Right forelimb (tissue), 1 donor: ENCODE data around the gene CYFIP2.

Experiments
- DNase-seq: peaks from one replicate; pipeline ENCODE4 v3.0.0-alpha.2; 2018

The CYFIP2 gene

DNA sequence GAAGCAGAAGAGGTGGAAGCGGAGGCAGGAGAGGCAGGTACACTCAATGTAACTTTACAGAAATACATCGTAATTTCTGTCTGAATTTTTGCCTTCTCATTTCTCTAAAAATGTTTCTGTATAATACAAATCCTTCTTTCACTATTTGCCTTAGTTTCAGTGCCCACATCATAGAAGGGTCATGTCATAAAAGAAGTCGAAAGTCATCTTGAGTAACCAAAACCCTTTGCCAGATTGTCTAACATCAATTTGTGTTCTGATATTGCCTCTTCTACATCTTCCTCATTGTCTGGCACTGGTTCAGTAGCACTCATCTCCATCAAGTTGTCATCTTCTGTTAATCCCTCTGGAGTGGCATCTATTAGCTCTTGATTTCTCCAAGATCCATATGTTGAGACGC is 6.2 kb upstream of the CYFIP2 start:
- DNase-seq = no peak

DNA sequence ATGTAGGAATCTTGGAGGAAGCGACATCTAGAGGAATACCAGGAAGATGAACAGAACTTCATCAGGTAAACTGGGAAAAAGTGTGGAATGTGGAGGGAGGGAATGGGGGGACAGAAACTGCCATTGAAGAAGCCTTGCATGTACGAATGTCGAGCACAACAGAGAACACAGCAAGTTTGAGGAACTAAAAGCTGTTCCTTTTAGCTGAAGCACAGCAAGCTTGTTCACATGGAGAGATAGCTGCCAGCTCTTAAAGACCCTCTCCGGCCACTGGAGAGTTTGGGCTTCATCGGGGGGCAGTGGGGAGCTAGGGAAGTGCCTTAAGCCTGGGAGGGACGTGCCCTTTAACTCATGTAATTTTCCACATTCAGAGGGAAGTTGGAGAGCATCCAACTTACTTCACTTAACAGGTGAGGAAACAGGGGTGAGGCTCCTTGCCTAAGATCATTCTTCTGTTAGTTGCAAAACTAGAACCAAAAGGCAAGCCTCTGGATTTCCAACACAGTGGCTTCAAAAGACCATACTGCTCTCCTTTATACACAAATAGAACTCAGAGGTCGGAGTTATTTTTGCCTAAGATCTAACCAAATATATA is 2.3 kb upstream of the CYFIP2 start:
- DNase-seq = no peak

DNA sequence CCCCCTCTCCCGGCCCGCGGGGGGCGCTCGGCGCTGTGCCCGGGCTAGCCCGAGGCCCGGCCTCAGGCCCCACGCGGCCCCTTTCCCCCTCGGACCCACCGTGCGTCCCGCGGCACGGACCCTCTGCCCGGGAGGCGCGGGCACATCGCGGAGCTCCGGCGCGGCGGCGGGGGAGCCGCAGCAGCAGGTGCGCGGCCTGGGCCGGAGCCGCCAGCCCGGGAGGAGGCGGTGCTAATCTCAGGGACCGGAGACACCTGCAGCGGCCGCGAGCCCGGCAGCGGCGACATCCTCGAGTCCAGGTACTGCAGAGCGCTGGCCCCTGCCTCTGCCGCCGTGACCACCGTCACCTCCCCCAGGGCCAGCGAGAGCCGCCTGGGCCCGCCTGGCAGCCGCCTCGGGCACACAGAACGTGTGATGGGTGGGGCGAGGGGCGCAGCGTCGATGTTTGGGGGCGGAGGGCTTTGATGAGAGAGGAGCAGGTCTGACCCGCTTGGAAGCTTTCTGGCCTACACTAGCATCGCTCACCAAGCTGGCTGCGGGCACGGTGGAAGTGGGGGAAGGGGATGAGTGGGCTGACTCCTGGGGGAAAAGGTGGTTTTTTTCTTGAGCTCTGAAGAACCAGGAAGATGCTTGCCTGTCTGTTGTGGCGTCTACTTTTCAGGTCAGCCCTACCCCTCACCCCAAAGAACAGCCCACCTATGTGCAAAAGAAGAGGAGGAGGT is 524 bp downstream of the CYFIP2 start:
- DNase-seq = no peak

- no peak for DNase-seq
Measured at GRCh38 chr5:157267025-157267424, 1.1 kb downstream of the CYFIP2 start.

GRCh38 chr5:157267761-157268480 is 2.0 kb downstream of the CYFIP2 start:
- DNase-seq = no peak

DNA sequence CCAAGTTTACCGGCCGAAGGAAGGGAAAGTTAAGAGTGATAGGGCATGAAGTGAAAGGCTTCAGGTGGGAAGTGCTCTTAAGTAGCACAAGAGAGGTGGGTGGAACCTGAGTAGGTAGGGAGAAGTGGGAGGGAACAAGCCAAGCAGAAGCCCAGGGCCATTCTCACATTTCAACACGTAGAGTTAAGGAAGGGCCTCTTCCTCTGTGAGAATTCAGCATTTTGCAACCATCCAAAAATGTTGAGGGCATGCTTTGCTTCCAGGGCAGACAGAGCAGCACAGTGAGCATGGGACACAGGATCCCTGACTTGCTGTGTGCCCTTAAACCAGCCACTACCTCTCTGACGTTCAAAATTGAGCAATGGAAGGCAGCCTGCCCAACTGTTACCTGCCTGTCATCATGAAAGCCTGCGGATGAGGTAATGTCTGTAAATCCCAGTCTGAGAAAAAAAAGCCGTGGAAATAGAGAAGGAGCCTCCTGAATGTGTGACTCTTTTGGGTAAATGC is 3.3 kb downstream of the CYFIP2 start:
- no peak for DNase-seq

GRCh38 chr5:157269761-157270272 is 3.9 kb downstream of the CYFIP2 start:
- no peak for DNase-seq

GRCh38 chr5:157270771-157271170 is 4.8 kb downstream of the CYFIP2 start:
- DNase-seq = no peak

GRCh38 chr5:157271740-157272271 is 5.9 kb downstream of the CYFIP2 start:
- DNase-seq = no peak

DNA sequence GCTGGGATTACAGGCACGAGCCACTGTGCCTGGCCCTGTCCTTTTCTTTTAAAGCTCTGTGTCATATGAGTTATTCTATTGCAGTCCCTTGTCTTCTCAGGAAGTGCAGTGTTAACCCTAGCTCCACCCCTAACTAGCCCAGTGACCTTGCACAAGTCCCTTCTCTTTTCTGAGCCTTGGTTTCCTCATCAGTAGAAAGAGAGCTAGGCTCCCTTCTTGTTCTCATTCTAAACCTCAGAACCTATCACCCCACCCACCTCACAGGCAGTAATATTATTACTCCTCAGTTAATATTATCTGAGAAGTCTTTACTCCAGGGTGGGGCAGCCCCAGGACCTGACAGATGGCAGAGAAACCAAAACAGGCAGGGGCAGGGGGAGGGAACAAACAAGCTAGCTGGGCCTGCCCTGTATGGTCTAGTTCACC is 7.2 kb downstream of the CYFIP2 start:
- DNase-seq = no peak

DNA sequence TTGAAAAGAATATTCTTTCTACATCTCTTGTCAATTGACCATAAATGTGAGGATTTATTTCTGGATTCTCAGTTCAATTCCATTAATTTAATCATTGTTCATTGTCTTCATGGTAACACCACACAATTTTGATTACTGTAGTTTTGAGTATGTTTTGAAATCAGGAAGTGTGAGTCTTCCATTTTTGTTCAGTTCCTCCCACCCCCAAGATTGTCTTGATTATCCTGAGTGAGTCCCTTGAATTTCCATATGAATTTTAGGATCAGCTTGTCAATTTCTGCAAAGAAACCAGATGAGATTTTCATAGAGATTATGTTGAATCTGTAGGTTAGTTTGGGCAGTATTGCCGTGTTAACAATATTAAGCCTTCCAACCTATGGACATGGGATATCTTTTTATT is 9.5 kb downstream of the CYFIP2 start:
- DNase-seq = no peak

DNA sequence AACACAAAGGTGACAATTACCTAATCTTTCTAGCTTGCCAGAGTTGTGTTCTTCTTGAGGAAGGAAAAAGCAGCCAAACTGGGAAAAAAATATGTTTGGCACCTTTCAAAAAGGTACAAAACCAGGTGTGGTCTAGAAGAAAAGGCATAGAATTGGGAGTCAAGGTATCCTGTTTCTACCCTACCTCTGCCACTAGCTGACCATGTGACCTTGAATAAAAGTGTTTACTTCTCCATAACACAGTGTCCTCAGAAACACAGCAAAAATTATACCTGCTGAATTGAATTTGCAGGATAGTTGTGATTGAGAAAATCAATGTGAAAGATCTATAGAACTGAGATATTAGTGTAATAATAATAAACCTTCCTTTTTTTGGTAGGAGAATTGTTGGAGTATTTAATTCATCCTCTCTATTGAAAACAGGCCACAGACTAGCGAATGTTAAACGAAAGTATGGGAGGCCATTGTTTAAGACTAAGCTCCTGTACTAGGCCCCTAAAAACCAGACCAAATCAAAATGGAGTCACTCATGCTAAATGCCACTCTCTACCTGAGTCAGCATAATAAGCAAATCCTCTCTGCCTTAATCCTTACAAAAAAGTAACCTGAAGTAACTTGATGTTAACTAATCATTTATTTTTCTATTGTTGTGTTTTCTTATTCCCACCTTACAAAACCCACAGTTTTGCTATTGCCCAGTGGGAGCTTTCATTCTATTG is 12.6 kb downstream of the CYFIP2 start:
- no peak for DNase-seq

GRCh38 chr5:157279605-157280239 is 13.8 kb downstream of the CYFIP2 start:
- DNase-seq = no peak

DNA sequence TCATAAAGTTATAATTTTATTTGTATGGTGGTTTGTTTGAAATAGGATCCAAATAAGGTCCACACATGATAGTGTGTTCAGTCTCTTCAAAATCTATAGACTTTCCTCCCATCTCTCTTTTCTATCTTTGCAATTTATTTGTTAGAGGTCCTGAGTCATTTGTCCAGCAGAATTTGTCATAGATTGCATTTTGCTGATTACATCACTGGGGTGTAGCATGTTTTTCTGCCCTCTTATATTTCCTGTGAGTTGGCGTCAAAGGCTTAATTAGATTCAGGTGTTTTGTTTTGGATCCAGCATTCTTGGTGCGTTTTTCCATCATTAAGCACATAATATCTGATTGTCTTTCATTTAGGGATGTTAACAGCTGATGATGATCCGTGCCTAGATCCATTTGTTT is 15.0 kb downstream of the CYFIP2 start:
- DNase-seq = no peak

DNA sequence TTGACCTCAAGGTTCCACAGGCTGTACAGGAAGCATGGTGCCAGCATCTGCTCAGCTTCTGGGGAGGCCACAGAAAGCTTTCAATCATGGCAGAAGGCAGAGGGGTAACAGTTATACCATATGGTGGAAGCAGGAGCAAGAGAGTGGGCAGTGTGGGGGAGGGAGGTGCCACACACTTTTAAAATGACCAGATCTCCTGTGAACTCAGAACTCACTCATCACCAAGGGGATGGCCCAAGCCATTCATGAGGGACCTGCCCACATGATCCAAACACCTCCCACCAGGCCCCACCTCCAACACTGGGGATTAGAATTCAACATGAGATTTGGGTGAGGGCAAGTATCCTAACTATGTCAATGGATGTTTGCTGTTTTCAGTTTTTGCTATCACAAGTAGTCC is 16.2 kb downstream of the CYFIP2 start:
- DNase-seq = no peak

DNA sequence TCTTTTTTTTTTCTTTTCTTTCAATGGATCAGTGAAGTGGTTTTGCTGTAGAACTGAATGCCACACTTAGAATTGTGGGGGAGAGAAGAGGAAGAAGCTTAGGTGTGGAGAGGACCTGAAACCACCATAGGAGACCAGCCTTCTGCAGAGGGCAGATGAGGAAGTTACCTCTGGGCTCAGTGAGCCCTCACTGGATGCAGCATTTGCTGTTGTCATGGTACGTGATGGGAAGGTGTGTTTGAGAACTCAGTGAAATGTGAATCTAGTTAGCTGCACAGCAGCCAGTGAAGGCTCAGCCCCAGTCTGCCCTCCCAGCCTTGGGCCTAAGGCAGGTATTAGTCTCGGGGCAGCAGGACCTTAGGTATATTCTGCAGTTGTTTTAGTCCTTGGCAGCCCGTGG is 17.5 kb downstream of the CYFIP2 start:
- no peak for DNase-seq

- DNase-seq = no peak
Measured at GRCh38 chr5:157284458-157285212, 18.7 kb downstream of the CYFIP2 start.

DNA sequence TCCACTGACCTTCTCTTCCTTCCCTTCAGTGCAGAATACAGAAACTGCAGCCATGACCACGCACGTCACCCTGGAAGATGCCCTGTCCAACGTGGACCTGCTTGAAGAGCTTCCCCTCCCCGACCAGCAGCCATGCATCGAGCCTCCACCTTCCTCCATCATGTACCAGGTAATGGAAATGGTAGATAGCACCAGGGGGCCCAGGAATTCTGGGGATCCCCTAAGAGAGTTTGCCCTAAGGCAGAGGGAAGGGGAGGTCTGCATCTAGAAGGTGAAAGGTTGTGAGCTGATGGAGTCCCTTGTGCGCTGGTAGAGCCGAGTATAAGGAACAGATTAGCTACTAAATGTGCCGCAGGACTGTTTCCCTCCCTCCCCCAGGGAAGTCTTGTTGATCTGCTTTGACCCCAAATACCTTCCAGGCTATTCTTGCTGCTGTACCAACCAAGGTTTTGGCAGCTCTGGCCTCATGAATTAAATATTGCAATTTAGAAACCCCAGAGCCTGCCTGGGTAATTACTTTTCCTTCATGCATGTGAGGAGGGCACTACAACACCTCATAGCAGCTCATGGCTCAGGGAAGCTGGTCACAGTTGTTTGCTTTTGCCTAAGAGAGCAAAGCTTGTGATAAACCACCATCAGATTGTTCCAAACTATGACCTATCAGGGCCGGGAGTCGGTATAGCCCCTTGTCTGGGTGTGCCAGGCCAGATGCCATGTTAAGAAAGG is 19.6 kb downstream of the CYFIP2 start:
- no peak for DNase-seq

DNA sequence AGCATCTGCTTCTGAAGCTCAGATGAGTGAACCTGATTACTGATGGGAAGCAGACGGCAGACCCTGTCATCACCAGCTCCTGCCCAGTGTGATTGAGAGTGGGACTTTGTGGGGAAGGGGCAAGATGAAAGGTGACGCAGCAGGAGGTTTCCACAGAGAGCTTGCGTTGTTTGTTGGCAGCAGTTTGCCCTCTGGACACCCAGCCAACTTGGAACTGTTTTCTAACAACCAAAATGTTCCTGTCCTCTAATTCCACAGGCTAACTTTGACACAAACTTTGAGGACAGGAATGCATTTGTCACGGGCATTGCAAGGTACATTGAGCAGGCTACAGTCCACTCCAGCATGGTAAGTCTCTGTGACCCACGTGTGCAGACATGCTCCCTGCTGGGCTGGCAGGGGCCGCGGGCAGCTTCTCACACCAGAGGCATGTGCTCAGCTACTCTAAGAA is 20.9 kb downstream of the CYFIP2 start:
- DNase-seq = no peak

DNA sequence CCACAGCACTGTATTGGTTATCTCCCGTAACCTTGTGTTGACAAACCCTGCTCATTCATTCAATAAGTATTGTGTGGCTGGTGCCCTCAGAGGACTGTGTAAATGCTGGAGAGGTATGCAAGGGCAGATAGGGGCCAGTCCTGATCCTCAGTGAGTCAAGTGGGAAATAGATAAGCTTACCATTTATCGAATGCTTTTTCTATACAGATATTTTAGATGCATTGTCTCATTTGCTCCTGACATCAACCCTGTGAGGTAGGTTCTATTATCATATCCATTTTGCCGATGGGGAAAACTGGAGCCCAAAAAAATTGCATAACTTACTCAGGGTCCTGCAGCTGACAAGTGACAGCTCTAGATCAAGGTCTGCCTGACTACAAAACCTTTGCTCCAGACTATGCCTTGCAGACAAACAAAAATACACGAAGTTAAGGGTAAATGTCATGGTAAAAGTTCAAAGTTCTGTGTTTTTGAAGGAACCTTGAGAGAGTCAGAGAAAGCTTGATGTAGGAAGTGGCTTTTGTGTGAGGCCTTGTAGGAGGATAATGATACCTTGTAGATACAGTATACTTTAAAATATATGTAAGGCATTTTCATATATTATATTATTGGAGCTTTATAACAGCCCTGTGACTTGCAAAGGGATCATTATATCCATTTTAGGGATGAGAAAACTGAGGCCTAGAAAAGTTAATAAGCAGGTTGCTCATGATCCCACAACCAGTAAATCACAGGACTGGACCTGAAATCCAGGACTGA is 22.7 kb downstream of the CYFIP2 start:
- no peak for DNase-seq
